RWPE2 (cell line): ENCODE measurements around the gene NKIRAS1.

Experiments
- ATAC-seq: fragments of 200-7000 bp; cut with Tn5 transposase; 3 replicates; pipeline ENCODE4 v1.9.1; 2021; ENCODE audit warnings: low read depth
- DNase-seq: peaks from one replicate; pipeline ENCODE4 v3.0.0-alpha.2; 2020; ENCODE audit warnings: low spot score
- H3K27ac ChIP-seq: fragments of 450-650 bp; 2 replicates; pipeline ENCODE4 v1.5.1; 2017; ENCODE audit warnings: mild to moderate bottlenecking; ENCODE audit not compliant: poor library complexity, severe bottlenecking
- H3K27me3 ChIP-seq: fragments of 250-450 bp; sonication (Bioruptor Pico); 2 replicates; pipeline ENCODE4 v1.5.1; 2021; ENCODE audit warnings: mild to moderate bottlenecking, moderate library complexity; ENCODE audit not compliant: insufficient read depth, poor library complexity, severe bottlenecking
- H3K36me3 ChIP-seq: fragments of 250-450 bp; sonication (Bioruptor Pico); 2 replicates; pipeline ENCODE4 v1.5.1; 2020; ENCODE audit warnings: low read depth, mild to moderate bottlenecking, moderate library complexity
- H3K4me1 ChIP-seq: fragments of 250-450 bp; sonication (Bioruptor Pico); 2 replicates; pipeline ENCODE4 v1.5.1; 2021; ENCODE audit warnings: mild to moderate bottlenecking, moderate library complexity; ENCODE audit not compliant: insufficient read depth, poor library complexity, severe bottlenecking
- H3K4me3 ChIP-seq: fragments of 250-450 bp; sonication (Bioruptor Pico); 2 replicates; pipeline ENCODE4 v1.5.1; 2021; ENCODE audit warnings: mild to moderate bottlenecking, moderate library complexity; ENCODE audit not compliant: severe bottlenecking
- H3K9me3 ChIP-seq: fragments of 250-450 bp; sonication (Bioruptor Pico); 2 replicates; pipeline ENCODE4 v1.5.1; 2021; ENCODE audit warnings: mild to moderate bottlenecking, moderate library complexity; ENCODE audit not compliant: severe bottlenecking
- CTCF ChIP-seq: fragments of 450-650 bp; IDR thresholded peaks from one replicate; pipeline ENCODE4 v1.5.1; 2017; ENCODE audit warnings: mild to moderate bottlenecking, moderate library complexity; ENCODE audit not compliant: poor library complexity, severe bottlenecking

NKIRAS1 gene

GRCh38 chr3:23879485-23879884 lies 37.3 kb downstream of the NKIRAS1 start:
- H3K4me3 ChIP-seq = no peak overlapping the region
- DNase-seq = no peak
- H3K4me1 ChIP-seq = peaks cover 20% of the 10 kb centered on the region
- no peaks in the 10 kb centered on the region for H3K27me3 ChIP-seq
- TF ChIP-seq CTCF = no peak
- H3K27ac ChIP-seq = no peak overlapping the region
- ATAC-seq = no peak
- no peaks in the 10 kb centered on the region; the same call in 1 of the 2 replicates for H3K36me3 ChIP-seq
- no peaks in the 10 kb centered on the region for H3K9me3 ChIP-seq

- Histone ChIP-seq H3K4me3 (no peak overlapping the region), H3K9me3 (no peaks in the 10 kb centered on the region), H3K36me3 (no peaks in the 10 kb centered on the region; the same call in 1 of the 2 replicates), H3K4me1 (peaks cover 29% of the 10 kb centered on the region), H3K27ac (peak overlapping the region; percentile 15), H3K27me3 (no peaks in the 10 kb centered on the region)
- DNase-seq (no peak), ATAC-seq (peak; percentile 85)
- TF ChIP-seq CTCF = no peak
Measured at GRCh38 chr3:23877329-23877980, 39.3 kb downstream of the NKIRAS1 start.

- ATAC-seq = no peak
- H3K36me3 ChIP-seq = no peaks in the 10 kb centered on the region; the same call in 1 of the 2 replicates
Measured at GRCh38 chr3:23876923-23877322, 39.9 kb downstream of the NKIRAS1 start.

GRCh38 chr3:23875113-23875725 lies 41.6 kb downstream of the NKIRAS1 start:
- no peak for ATAC-seq
- no peaks in the 10 kb centered on the region for H3K9me3 ChIP-seq
- H3K27ac ChIP-seq = no peak overlapping the region
- H3K27me3 ChIP-seq = no peaks in the 10 kb centered on the region
- H3K4me1 ChIP-seq = peaks cover 29% of the 10 kb centered on the region
- TF ChIP-seq CTCF = no peak
- DNase-seq = no peak
- no peaks in the 10 kb centered on the region for H3K36me3 ChIP-seq
- H3K4me3 ChIP-seq = no peak overlapping the region

More at GRCh38 chr3:23876923-23877322, 39.9 kb downstream of the NKIRAS1 start:
- TF ChIP-seq CTCF = no peak
- Histone ChIP-seq H3K4me3 (no peak overlapping the region), H3K4me1 (peaks cover 29% of the 10 kb centered on the region), H3K27me3 (no peaks in the 10 kb centered on the region), H3K9me3 (no peaks in the 10 kb centered on the region), H3K27ac (peak overlapping the region; percentile 15)
- no peak for DNase-seq
